ENCODE measurements around the gene ERG.

Gene ERG

GRCh38 chr21:38389896-38390295 lies 108.4 kb downstream of the ERG start:
- no peak for DNase-seq (ENCODE audit: low spot score)

DNA sequence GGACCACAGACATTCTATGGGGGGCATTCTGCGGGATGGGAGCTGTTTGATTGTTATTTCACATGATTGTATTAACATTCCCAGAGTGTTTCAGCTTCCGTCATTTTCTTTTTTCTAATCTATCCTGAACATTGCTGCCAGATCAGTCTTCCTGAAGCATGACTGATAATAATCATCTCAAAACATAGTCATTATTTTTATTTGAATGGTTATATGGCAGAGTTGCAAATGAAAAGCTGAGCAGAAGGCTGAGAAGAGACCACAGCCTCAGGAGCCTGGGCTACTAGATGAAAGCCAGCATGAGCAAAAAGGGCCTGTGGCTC lies 109.0 kb downstream of the ERG start:
- DNase-seq (ENCODE audit: low spot score) = no peak

DNA sequence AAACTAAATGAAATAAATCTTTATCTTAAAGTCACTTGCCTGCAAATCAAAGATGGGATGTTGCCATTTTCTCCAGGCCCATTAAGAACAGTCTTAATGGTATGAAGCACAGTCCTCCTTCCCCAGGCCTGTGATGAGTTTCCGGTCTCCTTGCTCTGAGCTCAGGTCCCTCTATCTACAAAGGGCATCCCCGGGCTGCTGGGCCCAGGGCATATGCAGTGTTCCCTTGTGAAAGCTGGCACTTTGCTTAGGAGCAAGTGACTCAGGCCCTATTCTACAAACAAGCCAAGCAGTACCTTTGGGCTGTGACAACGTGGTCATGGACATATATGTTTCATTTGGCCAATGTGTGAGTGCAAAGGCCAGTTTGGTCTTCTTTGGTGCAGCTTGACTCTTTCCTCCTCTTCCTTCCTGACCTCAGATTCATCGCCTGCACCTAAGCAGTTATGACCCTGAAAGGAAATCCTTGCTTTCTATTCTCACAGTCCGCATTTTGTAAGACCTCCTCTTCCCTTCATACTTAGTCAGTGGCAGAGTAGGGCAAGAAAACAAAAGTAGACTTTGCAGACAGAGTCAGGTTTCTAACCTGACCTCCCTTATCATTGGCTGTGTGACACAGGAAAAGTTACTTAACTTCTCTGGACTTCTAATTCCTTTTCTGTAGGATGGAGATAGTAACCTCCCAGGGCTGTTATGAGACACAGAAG lies 109.5 kb downstream of the ERG start:
- no peak for DNase-seq (ENCODE audit: low spot score)

- DNase-seq (ENCODE audit: low spot score) = no peak
Measured at GRCh38 chr21:38388203-38388602, 110.1 kb downstream of the ERG start.

- DNase-seq (ENCODE audit: low spot score) = no peak
Measured at GRCh38 chr21:38386967-38387366, 111.3 kb downstream of the ERG start.

DNA sequence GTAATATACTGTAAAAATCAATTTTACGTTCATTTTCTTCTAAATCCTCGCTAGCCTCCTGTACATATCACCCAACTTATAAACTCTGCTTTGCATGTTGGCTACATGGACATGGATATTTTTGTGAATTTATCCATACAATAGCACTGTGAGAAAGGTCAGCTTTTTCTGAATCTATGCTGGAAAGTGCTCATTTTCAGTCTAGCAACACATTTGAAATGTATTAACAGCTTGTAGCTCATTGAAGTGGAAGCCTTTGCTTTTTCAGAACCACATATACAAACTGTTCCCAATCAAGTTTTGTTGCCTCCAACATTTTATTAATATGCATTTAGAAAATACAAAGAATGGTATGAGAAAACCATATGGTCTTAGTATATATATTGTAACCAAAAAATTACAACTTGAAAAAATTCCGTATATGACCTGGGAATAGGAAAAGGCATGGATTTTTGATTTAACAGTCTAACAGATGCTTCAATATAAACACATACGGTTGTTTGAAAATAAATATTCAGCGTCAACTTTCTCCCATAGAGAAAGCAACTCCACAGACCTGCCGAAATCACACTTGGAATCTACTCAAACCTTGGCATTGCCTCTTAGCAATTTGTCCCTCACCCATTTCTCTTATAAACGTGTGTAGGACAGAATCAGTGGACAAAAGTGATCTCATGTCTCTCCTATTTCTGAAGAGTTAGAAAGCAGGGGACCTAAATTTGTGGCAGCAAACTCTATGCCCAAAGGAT lies 112.7 kb downstream of the ERG start:
- no peak for DNase-seq (ENCODE audit: low spot score)

- no peak for DNase-seq (ENCODE audit: low spot score)
Measured at GRCh38 chr21:38384675-38385426, 113.4 kb downstream of the ERG start.

GRCh38 chr21:38384238-38384560 lies 114.1 kb downstream of the ERG start:
- DNase-seq (ENCODE audit: low spot score) = no peak

DNA sequence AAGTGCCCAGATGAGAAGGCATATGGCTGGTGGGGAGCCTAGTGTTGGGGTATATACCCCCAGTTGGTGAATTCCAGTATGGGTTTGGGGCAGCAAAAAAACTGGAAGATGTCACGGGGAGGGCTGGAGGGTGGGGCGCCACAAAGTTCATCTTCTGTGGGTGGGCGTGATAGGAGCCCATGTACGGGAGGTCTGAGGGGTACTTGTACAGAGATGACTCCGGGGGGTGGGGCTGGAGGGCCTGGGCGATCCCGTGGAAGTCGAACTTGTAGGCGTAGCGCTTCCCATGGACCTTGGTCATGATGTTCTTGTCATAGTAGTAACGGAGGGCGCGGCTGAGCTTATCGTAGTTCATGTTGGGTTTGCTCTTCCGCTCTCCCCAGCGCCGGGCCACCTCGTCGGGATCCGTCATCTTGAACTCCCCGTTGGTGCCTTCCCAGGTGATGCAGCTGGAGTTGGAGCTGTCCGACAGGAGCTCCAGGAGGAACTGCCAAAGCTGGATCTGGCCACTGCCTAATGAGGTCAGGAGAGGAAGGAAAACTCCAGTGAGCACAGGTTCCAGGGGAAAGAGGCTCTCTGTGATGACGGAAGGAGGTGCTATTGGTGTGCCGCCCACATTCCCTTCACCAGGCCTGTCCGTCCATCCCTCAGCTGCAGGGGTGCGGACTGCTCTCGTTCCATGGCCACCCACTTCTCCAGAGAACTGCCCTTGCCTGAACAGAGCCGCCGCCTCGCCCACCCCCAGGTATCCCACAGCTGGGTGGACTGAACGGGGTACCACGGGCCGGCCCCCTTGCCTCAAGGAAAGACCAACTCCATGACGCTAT lies 114.7 kb downstream of the ERG start:
- DNase-seq (ENCODE audit: low spot score) = no peak

GRCh38 chr21:38380481-38381137 lies 117.7 kb downstream of the ERG start:
- no peak for DNase-seq (ENCODE audit: low spot score)

DNA sequence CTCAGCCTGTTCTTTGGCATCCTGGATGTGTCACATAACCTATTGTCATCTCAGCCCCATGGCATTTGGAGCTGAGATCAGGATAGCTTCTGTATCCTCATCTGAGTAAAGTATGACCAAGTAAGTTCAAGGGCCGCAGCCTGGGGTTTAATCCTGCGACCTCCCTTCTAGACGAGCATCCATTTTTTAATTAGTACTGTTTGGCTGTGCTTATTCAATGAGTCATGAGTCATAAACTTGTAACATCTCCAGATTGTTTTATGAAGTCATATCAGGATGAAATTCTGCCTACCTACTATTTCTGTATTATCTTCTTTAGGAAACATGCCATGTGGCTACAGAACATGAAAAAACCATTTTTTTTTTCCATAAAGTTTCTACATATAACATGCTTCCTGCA lies 119.1 kb downstream of the ERG start:
- no peak for DNase-seq (ENCODE audit: low spot score)

DNA sequence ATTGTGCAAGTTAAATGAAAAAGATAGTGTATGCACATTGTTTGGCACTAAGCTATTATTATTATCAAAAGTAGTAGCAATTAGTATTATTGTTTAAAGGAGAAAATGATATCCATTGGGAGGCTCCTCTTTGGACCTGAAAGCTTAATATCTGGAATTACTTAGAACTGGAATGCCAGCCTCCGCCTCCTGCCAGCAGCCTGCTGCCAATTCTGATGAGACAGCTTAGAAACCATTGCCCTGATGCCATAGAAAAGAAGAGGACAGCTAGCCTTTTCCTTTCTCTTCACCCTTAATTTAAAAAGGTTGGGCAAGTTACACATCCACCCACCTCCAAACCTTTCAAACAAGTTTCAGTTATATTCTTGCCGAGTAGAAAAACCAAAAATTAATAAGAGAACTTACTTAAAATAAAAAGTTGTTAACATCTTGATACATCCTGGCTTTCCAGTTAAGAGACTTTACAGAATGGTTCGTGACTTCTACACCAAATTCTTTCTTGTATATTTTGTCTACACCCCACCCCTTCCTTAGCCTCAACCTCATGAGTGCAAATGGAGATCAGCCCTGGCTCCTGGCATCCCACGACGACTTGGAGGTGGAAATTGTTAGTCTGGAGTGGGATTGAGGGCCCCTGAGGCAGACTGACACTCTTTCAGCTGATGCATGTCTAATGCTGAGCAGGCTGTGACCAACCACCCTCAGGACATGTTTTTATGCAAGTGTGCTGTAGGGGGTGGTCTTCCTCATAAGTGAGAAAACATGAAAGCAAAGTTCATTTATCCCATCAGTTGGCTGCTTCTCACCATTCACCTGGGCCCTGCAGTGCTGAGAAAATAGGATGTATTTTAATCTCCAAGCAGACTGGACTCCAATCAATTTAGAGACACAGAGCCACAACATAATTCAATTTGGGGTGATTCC lies 120.8 kb downstream of the ERG start:
- no peak for DNase-seq (ENCODE audit: low spot score)

DNA sequence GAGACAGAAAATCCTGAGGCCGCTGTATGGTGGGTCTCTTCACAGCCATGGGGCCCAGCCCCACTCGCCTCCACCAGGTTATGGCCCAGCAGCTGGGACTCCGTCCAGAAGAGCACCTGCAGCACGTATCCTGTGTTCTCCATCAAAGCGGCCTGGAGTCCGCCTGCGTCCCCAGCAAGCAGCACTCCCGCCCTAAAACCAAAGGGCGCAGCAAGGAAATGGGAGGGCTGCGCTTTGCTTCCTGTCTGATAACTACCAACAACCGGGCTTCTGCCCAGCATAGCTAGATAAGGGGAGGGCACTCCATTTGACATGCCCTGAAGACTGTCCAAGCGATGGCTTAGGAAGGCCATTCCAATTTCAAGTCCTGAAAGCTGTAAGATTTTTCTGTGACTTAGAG lies 121.6 kb downstream of the ERG start:
- DNase-seq (ENCODE audit: low spot score) = no peak

- no peak for DNase-seq (ENCODE audit: low spot score)
Measured at GRCh38 chr21:38376235-38376634, 122.0 kb downstream of the ERG start.

DNA sequence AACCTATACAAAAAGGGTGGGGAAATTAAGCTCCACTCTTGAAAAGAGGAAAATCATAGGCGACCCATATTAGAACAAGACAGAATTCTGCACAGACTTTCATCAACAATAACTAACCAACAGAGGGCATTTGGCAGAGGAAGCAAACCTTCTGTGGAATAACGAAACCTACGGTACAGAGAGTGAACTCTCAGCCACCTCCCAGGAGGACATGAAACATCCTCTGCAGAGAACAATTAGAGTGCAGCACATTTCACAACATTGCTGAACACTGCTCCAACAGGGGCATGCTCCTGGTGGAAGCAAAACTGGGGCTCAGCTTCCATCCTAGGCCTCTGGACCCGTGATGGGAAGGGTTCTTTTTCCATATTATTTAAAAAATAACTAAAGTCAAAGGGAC lies 130.6 kb downstream of the ERG start:
- no peak for DNase-seq (ENCODE audit: low spot score)

DNA sequence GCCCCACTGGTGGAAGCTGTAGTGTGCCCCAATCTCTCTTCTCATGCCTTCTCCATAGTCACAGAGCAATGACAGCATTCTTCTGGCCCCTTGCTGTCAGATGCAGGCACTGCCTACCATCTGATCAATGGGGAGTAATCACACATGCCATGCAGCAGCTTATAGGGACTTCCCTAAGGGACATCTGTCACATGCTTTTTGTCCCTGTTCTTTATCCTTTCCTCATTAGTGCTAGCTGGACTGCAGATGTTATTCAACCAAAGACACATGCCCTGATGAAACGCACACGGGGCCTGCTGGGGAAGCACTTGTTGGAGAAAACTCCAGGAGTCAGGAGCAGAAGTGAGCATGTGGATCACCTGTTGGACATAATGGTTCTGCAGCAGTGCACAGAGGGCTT lies 132.8 kb downstream of the ERG start:
- DNase-seq (ENCODE audit: low spot score) = no peak

GRCh38 chr21:38363693-38364092 lies 134.6 kb downstream of the ERG start:
- DNase-seq (ENCODE audit: low spot score) = no peak

GRCh38 chr21:38361324-38361723 lies 137.0 kb downstream of the ERG start:
- DNase-seq (ENCODE audit: low spot score) = no peak

DNA sequence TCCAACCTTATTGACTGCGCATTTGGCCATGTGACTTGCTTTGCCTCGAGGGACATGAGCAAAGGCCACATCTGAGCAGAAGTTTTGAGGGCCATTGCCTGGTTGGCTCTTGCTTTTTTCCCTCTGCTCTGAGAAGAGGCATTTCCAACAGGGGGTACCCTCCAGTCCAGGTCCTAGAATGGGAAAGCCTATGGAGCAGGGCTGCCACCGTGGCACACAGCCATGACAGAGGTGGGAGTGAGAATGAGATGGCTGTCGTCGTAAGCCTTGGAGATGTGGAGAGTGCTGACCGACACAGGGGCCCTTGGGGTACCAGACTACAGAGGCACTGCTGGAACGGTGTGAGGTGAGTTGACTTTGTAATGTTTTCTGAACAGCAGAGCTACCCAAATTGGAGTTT lies 138.4 kb downstream of the ERG start:
- DNase-seq (ENCODE audit: low spot score) = no peak

DNA sequence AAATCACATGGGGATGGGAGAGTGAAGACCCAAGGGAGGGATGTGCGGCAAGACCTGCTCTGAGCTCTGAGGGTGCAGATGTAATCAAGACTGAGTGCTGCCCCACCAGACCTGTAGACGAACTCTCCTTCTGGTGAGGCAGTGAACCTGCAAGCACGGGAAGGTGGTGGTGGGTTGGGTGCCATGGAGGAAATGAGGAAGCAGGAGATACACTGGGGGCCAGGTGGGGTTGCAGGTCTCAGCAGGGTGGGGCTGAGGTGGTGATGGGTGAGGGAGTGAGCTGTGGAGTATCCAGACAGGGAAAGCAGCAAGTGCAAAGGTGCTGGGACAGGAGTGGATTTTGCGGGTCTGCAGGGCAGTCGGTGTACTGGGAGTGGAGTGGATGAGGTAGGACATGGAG lies 139.2 kb downstream of the ERG start:
- DNase-seq (ENCODE audit: low spot score) = no peak

DNA sequence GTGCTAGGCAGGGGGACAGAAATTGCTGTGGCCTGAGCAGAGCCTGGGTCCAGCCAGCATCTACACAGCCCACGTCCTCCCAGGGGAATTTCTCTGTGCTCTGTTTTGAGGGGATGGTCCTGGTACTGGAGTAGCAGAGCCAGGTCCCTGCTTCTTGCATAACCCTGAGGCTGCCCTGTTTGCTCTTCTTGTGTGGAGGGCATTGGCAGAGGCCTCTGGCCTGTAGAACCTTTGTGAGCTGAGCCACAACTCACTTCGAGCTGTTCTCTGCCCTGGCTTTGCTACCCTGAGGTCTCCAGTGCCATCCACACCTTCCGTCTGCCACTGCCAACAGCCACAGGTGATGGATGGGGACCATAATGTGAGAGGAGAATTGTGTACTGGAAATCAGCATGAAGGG lies 139.6 kb downstream of the ERG start:
- DNase-seq (ENCODE audit: low spot score) = no peak

All from CD4-positive, alpha-beta T cell treated with Interleukin-2 at 100 ng/mL for 4 hours (primary cell).